GM12878 (cell line): ENCODE data around the gene CD79A. TPM values are rescaled to one million over a fixed set of nuclear protein-coding genes. Genes with fewer than 3 reads are reported as not detected.

Experiments used
- CHD1 ChIP-seq: IDR thresholded peaks from 2 replicates; pipeline ENCODE4 v1.6.1; 2012; ENCODE audit warnings: low read depth, low read length, improper control_type of control experiment
- CREM ChIP-seq: IDR thresholded peaks from 2 replicates; pipeline ENCODE4 v1.6.1; 2014; ENCODE audit warnings: antibody characterized with exemption, low read depth
- CTCF ChIP-seq, 3 experiments: IDR thresholded peaks in 2 of 3; conservative IDR thresholded peaks in 1 of 3; 2 replicates each; pipeline ENCODE4 v1.5.1; 2011; ENCODE audit warnings: low read depth in 3 of 3, low read length in 3 of 3, mild to moderate bottlenecking in 3 of 3, control low read depth in 2 of 3, moderate library complexity in 2 of 3, inconsistent platforms in 1 of 3, mixed read lengths in 1 of 3; ENCODE audit not compliant: control insufficient read depth in 2 of 3, insufficient read depth in 1 of 3; ENCODE audit errors: extremely low read depth in 1 of 3
- IKZF1 ChIP-seq: fragments of 450-650 bp; conservative IDR thresholded peaks from 2 replicates; pipeline ENCODE4 v1.6.1; 2017; ENCODE audit warnings: antibody characterized with exemption, mild to moderate bottlenecking
- IKZF2 ChIP-seq, 2 experiments: fragments of 450-650 bp; IDR thresholded peaks; 2 replicates each; pipeline ENCODE4 v1.6.1; 2017; ENCODE audit warnings: mild to moderate bottlenecking in 2 of 2, moderate library complexity in 2 of 2
- IRF4 ChIP-seq: IDR thresholded peaks from 2 replicates; pipeline ENCODE4 v1.6.1; 2011; ENCODE audit warnings: low read depth, low read length
- NFIC ChIP-seq: IDR thresholded peaks from 2 replicates; pipeline ENCODE4 v1.6.1; 2012; ENCODE audit warnings: low read depth, mild to moderate bottlenecking, inconsistent platforms, low read length, moderate library complexity
- NFXL1 ChIP-seq: fragments of 450-650 bp; IDR thresholded peaks from 2 replicates; pipeline ENCODE4 v1.6.1; 2017; ENCODE audit warnings: antibody characterized with exemption, mild to moderate bottlenecking, borderline replicate concordance
- NFYA ChIP-seq: IDR thresholded peaks from 2 replicates; pipeline ENCODE4 v1.6.1; 2011; ENCODE audit warnings: low read depth, mild to moderate bottlenecking, low read length, improper control_type of control experiment, borderline replicate concordance
- PBX3 ChIP-seq: IDR thresholded peaks from 2 replicates; pipeline ENCODE4 v1.6.1; 2011; ENCODE audit warnings: mild to moderate bottlenecking, low read depth, low read length, moderate library complexity; ENCODE audit not compliant: insufficient replicate concordance
- POLR2AphosphoS2 ChIP-seq: IDR thresholded peaks from 2 replicates; pipeline ENCODE4 v1.6.1; 2011; ENCODE audit warnings: low read depth, mild to moderate bottlenecking, low read length, improper control_type of control experiment, moderate library complexity
- RBBP5 ChIP-seq: fragments of 200-600 bp; sonication (generic); conservative IDR thresholded peaks from 2 replicates; pipeline ENCODE4 v1.6.1; 2016
- SP1 ChIP-seq: IDR thresholded peaks from one replicate; pipeline ENCODE4 v1.6.1; 2011; ENCODE audit warnings: low read depth, low read length
- SRF ChIP-seq, 2 experiments: IDR thresholded peaks; 2 replicates each; pipeline ENCODE4 v1.6.1; 2011; ENCODE audit warnings: low read depth in 2 of 2, low read length in 2 of 2, mild to moderate bottlenecking in 1 of 2, moderate library complexity in 1 of 2
- STAT1 ChIP-seq: fragments of 450-650 bp; conservative IDR thresholded peaks from 2 replicates; pipeline ENCODE4 v1.6.1; 2014; ENCODE audit warnings: antibody characterized with exemption, mild to moderate bottlenecking
- ZNF384 ChIP-seq: IDR thresholded peaks from 2 replicates; pipeline ENCODE4 v1.6.1; 2012; ENCODE audit warnings: low read depth, mild to moderate bottlenecking, low read length, improper control_type of control experiment, borderline replicate concordance
- ZZZ3 ChIP-seq: IDR thresholded peaks from 2 replicates; pipeline ENCODE4 v1.6.1; 2011; ENCODE audit warnings: low read depth; ENCODE audit not compliant: control insufficient read depth, insufficient read length
- polyA plus RNA-seq, 11 experiments: library from polyadenylated mRNA; depleted of rRNA in 4 of 11; unstranded in 6 of 11; stranded (reverse) in 5 of 11; fragments of >200 nt; fragmentation: Nextera tagmentation in 4 of 11; fragmentation: Illumina TruSeq in 1 of 11; extraction: Ambion mirVana in 4 of 11; extraction: Trizol in 1 of 11; gene quantifications; 1 replicate in 1 of 11; 2 replicates in 10 of 11; pipeline versions ENCODE4 v1.2.1 to v1.2.3, GENCODE V29; 2011 to 2016; ENCODE audit warnings: inconsistent platforms in 2 of 11, missing spikeins in 2 of 11, low read depth in 1 of 11
- total RNA-seq, 4 experiments: library from RNA; depleted of rRNA in 3 of 4; stranded (reverse); fragments of >200 nt in 3 of 4; fragmentation: Illumina TruSeq in 1 of 4; extraction: Trizol in 1 of 4; gene quantifications; 2 replicates each; pipeline versions ENCODE4 v1.2.1 to v1.2.3, GENCODE V29; 2013 to 2021
- TF ChIP-seq, protein P1 (sequence below): fragments of 450-650 bp; formaldehyde crosslinking; IDR thresholded peaks from 2 replicates; pipeline ENCODE4 v1.5.0; 2022; ENCODE audit warnings: mild to moderate bottlenecking, missing genetic modification characterization
- TF ChIP-seq, protein P2 (sequence below): fragments of 450-650 bp; formaldehyde crosslinking; IDR thresholded peaks from 2 replicates; pipeline ENCODE4 v1.4.0; 2022; ENCODE audit warnings: mild to moderate bottlenecking, moderate library complexity

The CD79A gene
- total and polyA plus RNA-seq, 10 of the 15 experiments (the other 5 are each of a cell fraction or from before 2014, with no cell fraction given) = 38.8 to 414 (median 282) TPM

GRCh38 chr19:41876847-41877832 lies at the start of gene CD79A (continued):
- no peak for TF ChIP-seq ZZZ3
- TF ChIP-seq IRF4 = no peak; the same call in 1 of the 2 replicates
- peak; percentile 73 for TF ChIP-seq SP1
- TF ChIP-seq, protein P1, sequence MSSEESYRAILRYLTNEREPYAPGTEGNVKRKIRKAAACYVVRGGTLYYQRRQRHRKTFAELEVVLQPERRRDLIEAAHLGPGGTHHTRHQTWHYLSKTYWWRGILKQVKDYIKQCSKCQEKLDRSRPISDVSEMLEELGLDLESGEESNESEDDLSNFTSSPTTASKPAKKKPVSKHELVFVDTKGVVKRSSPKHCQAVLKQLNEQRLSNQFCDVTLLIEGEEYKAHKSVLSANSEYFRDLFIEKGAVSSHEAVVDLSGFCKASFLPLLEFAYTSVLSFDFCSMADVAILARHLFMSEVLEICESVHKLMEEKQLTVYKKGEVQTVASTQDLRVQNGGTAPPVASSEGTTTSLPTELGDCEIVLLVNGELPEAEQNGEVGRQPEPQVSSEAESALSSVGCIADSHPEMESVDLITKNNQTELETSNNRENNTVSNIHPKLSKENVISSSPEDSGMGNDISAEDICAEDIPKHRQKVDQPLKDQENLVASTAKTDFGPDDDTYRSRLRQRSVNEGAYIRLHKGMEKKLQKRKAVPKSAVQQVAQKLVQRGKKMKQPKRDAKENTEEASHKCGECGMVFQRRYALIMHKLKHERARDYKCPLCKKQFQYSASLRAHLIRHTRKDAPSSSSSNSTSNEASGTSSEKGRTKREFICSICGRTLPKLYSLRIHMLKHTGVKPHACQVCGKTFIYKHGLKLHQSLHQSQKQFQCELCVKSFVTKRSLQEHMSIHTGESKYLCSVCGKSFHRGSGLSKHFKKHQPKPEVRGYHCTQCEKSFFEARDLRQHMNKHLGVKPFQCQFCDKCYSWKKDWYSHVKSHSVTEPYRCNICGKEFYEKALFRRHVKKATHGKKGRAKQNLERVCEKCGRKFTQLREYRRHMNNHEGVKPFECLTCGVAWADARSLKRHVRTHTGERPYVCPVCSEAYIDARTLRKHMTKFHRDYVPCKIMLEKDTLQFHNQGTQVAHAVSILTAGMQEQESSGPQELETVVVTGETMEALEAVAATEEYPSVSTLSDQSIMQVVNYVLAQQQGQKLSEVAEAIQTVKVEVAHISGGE (CRISPR knock-in tag) = no peak
- peak; percentile 96 to 97 for TF ChIP-seq IKZF2 (IDR thresholded peaks at IDR 0.05)
- peak; percentile 14 for TF ChIP-seq PBX3
- peak; percentile 67; the same call in 1 of the 2 replicates for TF ChIP-seq CHD1
- TF ChIP-seq ZNF384 = no peak
- no peak for TF ChIP-seq STAT1
- TF ChIP-seq NFIC = peak; percentile 80; the same call in 1 of the 2 replicates
- TF ChIP-seq, protein P2, sequence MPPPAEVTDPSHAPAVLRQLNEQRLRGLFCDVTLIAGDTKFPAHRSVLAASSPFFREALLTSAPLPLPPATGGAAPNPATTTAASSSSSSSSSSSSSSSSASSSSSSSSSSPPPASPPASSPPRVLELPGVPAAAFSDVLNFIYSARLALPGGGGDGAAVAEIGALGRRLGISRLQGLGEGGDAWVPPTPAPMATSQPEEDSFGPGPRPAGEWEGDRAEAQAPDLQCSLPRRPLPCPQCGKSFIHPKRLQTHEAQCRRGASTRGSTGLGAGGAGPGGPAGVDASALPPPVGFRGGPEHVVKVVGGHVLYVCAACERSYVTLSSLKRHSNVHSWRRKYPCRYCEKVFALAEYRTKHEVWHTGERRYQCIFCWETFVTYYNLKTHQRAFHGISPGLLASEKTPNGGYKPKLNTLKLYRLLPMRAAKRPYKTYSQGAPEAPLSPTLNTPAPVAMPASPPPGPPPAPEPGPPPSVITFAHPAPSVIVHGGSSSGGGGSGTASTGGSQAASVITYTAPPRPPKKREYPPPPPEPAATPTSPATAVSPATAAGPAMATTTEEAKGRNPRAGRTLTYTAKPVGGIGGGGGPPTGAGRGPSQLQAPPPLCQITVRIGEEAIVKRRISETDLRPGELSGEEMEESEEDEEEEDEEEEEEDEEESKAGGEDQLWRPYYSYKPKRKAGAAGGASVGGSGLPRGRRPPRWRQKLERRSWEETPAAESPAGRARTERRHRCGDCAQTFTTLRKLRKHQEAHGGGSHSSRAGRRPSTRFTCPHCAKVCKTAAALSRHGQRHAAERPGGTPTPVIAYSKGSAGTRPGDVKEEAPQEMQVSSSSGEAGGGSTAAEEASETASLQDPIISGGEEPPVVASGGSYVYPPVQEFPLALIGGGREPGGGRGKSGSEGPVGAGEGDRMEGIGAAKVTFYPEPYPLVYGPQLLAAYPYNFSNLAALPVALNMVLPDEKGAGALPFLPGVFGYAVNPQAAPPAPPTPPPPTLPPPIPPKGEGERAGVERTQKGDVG (CRISPR knock-in tag) = no peak
- no peak for TF ChIP-seq NFYA
- no peak for TF ChIP-seq SRF (IDR thresholded peaks at IDR 0.05; ENCODE audit: low read depth in 2 of 2, low read length in 2 of 2)
- no peak for TF ChIP-seq RBBP5
- peak; percentile 84 for TF ChIP-seq CREM
- peak; percentile 95 for TF ChIP-seq IKZF1
- 0 out of 2 replicates have a peak, but pooled peaks have one; percentile 65 for TF ChIP-seq POLR2AphosphoS2
- TF ChIP-seq CTCF (IDR thresholded peaks at IDR 0.05 in 2 of 3, conservative IDR thresholded peaks at IDR 0.05 in 1 of 3; ENCODE audit: control insufficient read depth in 2 of 3, extremely low read depth in 1 of 3, insufficient read depth in 1 of 3, low read depth in 3 of 3, low read length in 3 of 3) = no peak
- TF ChIP-seq NFXL1 = no peak
